K562 (cell line): ENCODE data around the gene MYG1. TPM values are rescaled to one million over a fixed set of nuclear protein-coding genes. Genes with fewer than 3 reads are reported as not detected.
"Not testable (repeated sequence)": the region's sequence is repeated elsewhere in the genome, so short reads cannot be mapped to it uniquely, and the experiment has no call there.

Source experiments
- ATAC-seq: fragments of 200-7000 bp; cut with Tn5 transposase; 3 replicates; pipeline ENCODE4 v1.9.1; 2020; ENCODE audit warnings: moderate library complexity
- BruUV-seq: library from RNA; stranded (reverse); fragments of 400-500 nt; replicated peaks from 2 replicates; lab custom pipeline; 2021; lab: Mats Ljungman, UMichigan
- CTCF ChIA-PET: fragments of 300-600 bp; formaldehyde crosslinking; extraction: SDS; loops from one replicate; lab custom pipeline; 2021; ENCODE audit warnings: low intra/inter-chr PET ratio; lab: Yijun Ruan, JAX
- POLR2A ChIA-PET: fragments of 300-600, 350-650 bp; sonication (Branson Sonifier 250); formaldehyde crosslinking; extraction: SDS; loops from one replicate; lab custom pipeline; 2021; ENCODE audit warnings: antibody characterized with exemption, inconsistent platforms; lab: Yijun Ruan, JAX
- DNase-seq, 4 experiments: peaks; one replicate each; pipeline versions ENCODE4 v3.0.0 to v3.0.0-alpha.2; 2011 to 2018; ENCODE audit warnings: low spot score in 3 of 4, mixed read lengths in 3 of 4; ENCODE audit errors: extremely low read depth in 1 of 4
- FAIRE-seq: peaks from 2 replicates; lab custom pipeline; 2011; peaks lifted over from hg19 to GRCh38; lab: Jason Lieb, UNC
- H2AFZ ChIP-seq: 2 replicates; pipeline ENCODE4 v1.6.0; 2011; ENCODE audit warnings: low read depth, low read length, control low read depth, inconsistent platforms
- H3K27ac ChIP-seq: fragments of 200-600 bp; 3 replicates; pipeline ENCODE4 v1.8.0; 2011; ENCODE audit warnings: low read depth, mild to moderate bottlenecking, control low read depth, inconsistent platforms, low read length, moderate library complexity, mixed read lengths; ENCODE audit errors: extremely low read depth
- H3K27me3 ChIP-seq, 2 experiments: fragments of 300-600 bp in 1 of 2; 2 replicates in 1 of 2; 3 replicates in 1 of 2; pipeline versions ENCODE4 v1.6.0 to v1.8.0; 2011; ENCODE audit warnings: inconsistent platforms in 2 of 2, low read length in 2 of 2, mild to moderate bottlenecking in 1 of 2, mixed read lengths in 1 of 2, moderate library complexity in 1 of 2; ENCODE audit not compliant: control insufficient read depth in 2 of 2, insufficient read depth in 2 of 2
- H3K36me3 ChIP-seq: fragments of 300-600 bp; 3 replicates; pipeline ENCODE4 v1.8.0; 2011; ENCODE audit warnings: mild to moderate bottlenecking, low read length, inconsistent platforms; ENCODE audit not compliant: control insufficient read depth, insufficient read depth
- H3K4me1 ChIP-seq, 2 experiments: fragments of 200-600 bp in 1 of 2; replicated peaks in 1 of 2; 2 replicates in 1 of 2; 3 replicates in 1 of 2; pipeline versions ENCODE4 v1.5.1 to v1.8.0; 2011; ENCODE audit warnings: inconsistent platforms in 2 of 2, low read length in 2 of 2, mild to moderate bottlenecking in 1 of 2, mixed read lengths in 1 of 2, moderate library complexity in 1 of 2; ENCODE audit not compliant: control insufficient read depth in 2 of 2, insufficient read depth in 2 of 2
- H3K4me2 ChIP-seq: 2 replicates; pipeline ENCODE4 v1.6.1; 2011; ENCODE audit warnings: low read length, control low read depth, inconsistent platforms, mixed read lengths; ENCODE audit not compliant: insufficient read depth
- H3K4me3 ChIP-seq: fragments of 200-600 bp; sonication (generic), shearing (Covaris generic); 2 replicates; pipeline ENCODE4 v1.5.1; 2016; ENCODE audit warnings: control low read depth, inconsistent platforms
- H3K79me2 ChIP-seq: fragments of 200-600 bp; 3 replicates; pipeline ENCODE4 v1.8.0; 2011; ENCODE audit warnings: low read length, inconsistent platforms; ENCODE audit not compliant: control insufficient read depth, insufficient read depth
- H3K9ac ChIP-seq, 2 experiments: 2 replicates each; pipeline versions ENCODE4 v1.6.0 to v1.6.1; 2011; ENCODE audit warnings: low read depth in 2 of 2, low read length in 2 of 2, control low read depth in 1 of 2, inconsistent platforms in 1 of 2, mild to moderate bottlenecking in 1 of 2, mixed read lengths in 1 of 2; ENCODE audit not compliant: insufficient read depth in 1 of 2
- H3K9me1 ChIP-seq: one replicate; pipeline ENCODE4 v1.6.0; 2011; ENCODE audit warnings: inconsistent platforms, mild to moderate bottlenecking, low read length, moderate library complexity; ENCODE audit not compliant: control insufficient read depth, insufficient read depth
- H3K9me3 ChIP-seq: replicated peaks from 2 replicates; pipeline ENCODE4 v1.5.1; 2011; ENCODE audit warnings: low read depth, low read length, inconsistent platforms; ENCODE audit not compliant: control insufficient read depth, insufficient read depth
- H4K20me1 ChIP-seq: replicated peaks from 2 replicates; pipeline ENCODE4 v1.6.1; 2011; ENCODE audit warnings: low read length, inconsistent platforms, mixed read lengths; ENCODE audit not compliant: control insufficient read depth, insufficient read depth
- ARID3A ChIP-seq: IDR thresholded peaks from 2 replicates; pipeline ENCODE4 v1.6.1; 2012; ENCODE audit warnings: low read depth, low read length, improper control_type of control experiment, borderline replicate concordance
- BCOR ChIP-seq: fragments of 450-650 bp; IDR thresholded peaks from 2 replicates; pipeline ENCODE4 v1.6.1; 2016
- KDM1A ChIP-seq, 2 experiments: fragments of 450-650 bp; IDR thresholded peaks; 2 replicates each; pipeline ENCODE4 v1.6.1; 2016; ENCODE audit warnings: mild to moderate bottlenecking in 2 of 2
- RBM25 ChIP-seq: fragments of 200-400 bp; formaldehyde crosslinking; IDR thresholded peaks from 2 replicates; pipeline ENCODE4 v1.6.1; 2018; ENCODE audit warnings: low read length, low read depth, moderate library complexity; ENCODE audit not compliant: severe bottlenecking
- ZBTB7A ChIP-seq: IDR thresholded peaks from 2 replicates; pipeline ENCODE4 v1.6.1; 2011; ENCODE audit warnings: low read depth, mild to moderate bottlenecking, low read length, moderate library complexity, borderline replicate concordance; ENCODE audit not compliant: control insufficient read depth
- ZNF121 ChIP-seq: sonication (generic); formaldehyde crosslinking; conservative IDR thresholded peaks from 2 replicates; pipeline ENCODE4 v1.8.0; 2022; ENCODE audit warnings: missing genetic modification reagents
- WGBS: fragments of 100-300 bp; shearing (Covaris generic); methylation state at CpG from one replicate; pipeline ENCODE4 v1.1.6; 2016; ENCODE audit warnings: low coverage, mixed read lengths; ENCODE audit not compliant: insufficient coverage; ENCODE audit errors: missing lambda C conversion rate; 5-methylcytosine and 5-hydroxymethylcytosine counted together
- in situ Hi-C: fragments of 300-500 bp; cut with MboI; formaldehyde crosslinking; loops from 4 replicates; pipeline ENCODE4 v1.15.0; 2018; ENCODE audit warnings: inconsistent platforms, mixed read lengths
- intact Hi-C: fragments of 100-400 bp; cut with micrococcal nuclease; formaldehyde crosslinking; loops from 2 replicates; pipeline ENCODE4 v1.14.2; 2022
- polyA plus RNA-seq, 8 experiments: library from polyadenylated mRNA; depleted of rRNA in 4 of 8; stranded (reverse) in 5 of 8; unstranded in 3 of 8; fragments of >200 nt; fragmentation: Nextera tagmentation in 2 of 8; fragmentation: Illumina TruSeq in 1 of 8; extraction: Ambion mirVana in 2 of 8; extraction: Trizol in 1 of 8; gene quantifications; 2 replicates each; pipeline versions ENCODE4 v1.2.1 to v1.2.3, GENCODE V29; 2011 to 2014; ENCODE audit warnings: inconsistent platforms in 1 of 8, missing spikeins in 1 of 8
- total RNA-seq, 7 experiments: library from RNA; depleted of rRNA in 6 of 7; stranded (reverse); fragments of >200 nt in 6 of 7; fragmentation: Illumina TruSeq in 2 of 7; extraction: Trizol in 2 of 7; gene quantifications; 2 replicates each; pipeline versions ENCODE4 v1.2.1 to v1.2.3, GENCODE V29; 2011 to 2021; ENCODE audit warnings: low replicate concordance in 1 of 7

Gene MYG1
- total and polyA plus RNA-seq, 9 of the 15 experiments (the other 6 are each of a cell fraction or from before 2014, with no cell fraction given): 0.45 to 5.6 (median 2.1) TPM

GRCh38 chr12:53332339-53332738 lies 32.8 kb downstream of the MYG1 start:
- H3K27me3 ChIP-seq, H3K9me1 ChIP-seq, FAIRE-seq, ATAC-seq, H3K27ac ChIP-seq, intact Hi-C loops, DNase-seq, in situ Hi-C loops, H3K36me3 ChIP-seq, H3K9me3 ChIP-seq, H3K79me2 ChIP-seq, H3K4me2 ChIP-seq, H2AFZ ChIP-seq, CTCF ChIA-PET, H3K4me3 ChIP-seq, H4K20me1 ChIP-seq, BruUV-seq, H3K9ac ChIP-seq: not testable (repeated sequence)
- peaks cover 4 to 28% of the 10 kb centered on the region in 2 experiments; a peak in 4 of 5 replicates for H3K4me1 ChIP-seq
- POLR2A ChIA-PET: interaction anchor here (0.7 kb wide), 1 partner anchor 12 kb away, joined by 3 read pairs; no protein-coding TSS in a partner anchor
- TF ChIP-seq ZNF121 (CRISPR knock-in tag) (peak; percentile 95), RBM25 (peak; percentile 25), BCOR (peak; percentile 41; the same call in 1 of the 2 replicates), KDM1A (IDR thresholded peaks at IDR 0.05) (0 out of 4 replicates have a peak, but pooled peaks of 1 of the 2 experiments have one; percentile 8)

- ATAC-seq: no peak
- H3K9ac ChIP-seq: peak overlapping the region in 1 of 2 experiments; percentile 68; a peak in 2 of 4 replicates
- no peak for DNase-seq
- CTCF ChIA-PET: no interaction called here
- peak overlapping the region; percentile 32; the same call in 1 of the 2 replicates for H2AFZ ChIP-seq
- H3K4me1 ChIP-seq: peaks cover 5 to 28% of the 10 kb centered on the region in 2 experiments
- no peak overlapping the region for H3K27ac ChIP-seq
- H3K4me2 ChIP-seq: no peak overlapping the region
- POLR2A ChIA-PET: interaction anchor here (0.6 to 1.1 kb wide), 2 partner anchors 9 to 10 kb away, joined by 4 to 5 read pairs; no protein-coding TSS in a partner anchor
- H3K9me3 ChIP-seq: no peaks in the 10 kb centered on the region
- no peak overlapping the region for H3K4me3 ChIP-seq
- TF ChIP-seq ZBTB7A (0 out of 2 replicates have a peak, but pooled peaks have one; percentile 15), ARID3A (no peak)
- TF ChIP-seq, all 486 proteins: peak for 1
- Histone ChIP-seq H3K36me3 (no peaks in the 10 kb centered on the region), H3K9me1 (no peaks in the 10 kb centered on the region), H4K20me1 (no peaks in the 10 kb centered on the region), H3K27me3 (no peaks in the 10 kb centered on the region), H3K79me2 (no peaks in the 10 kb centered on the region)
- 45% methylated on average over 6 of the region's 15 CpGs for WGBS
- in situ Hi-C loops: no loop called here
- no peak for FAIRE-seq
- no TSS peak for BruUV-seq
- intact Hi-C loops: no loop called here
Observed at GRCh38 chr12:53332744-53333143, 33.2 kb downstream of the MYG1 start.
